Activated effector memory CD4-positive, alpha-beta T cell treated with Interleukin-2 at 50 U/mL for 16 hours (primary cell): ENCODE data around the gene PLCB4.

Source experiments
- DNase-seq: peaks from one replicate; pipeline ENCODE4 v3.0.0-alpha.2; 2020

PLCB4 gene

DNA sequence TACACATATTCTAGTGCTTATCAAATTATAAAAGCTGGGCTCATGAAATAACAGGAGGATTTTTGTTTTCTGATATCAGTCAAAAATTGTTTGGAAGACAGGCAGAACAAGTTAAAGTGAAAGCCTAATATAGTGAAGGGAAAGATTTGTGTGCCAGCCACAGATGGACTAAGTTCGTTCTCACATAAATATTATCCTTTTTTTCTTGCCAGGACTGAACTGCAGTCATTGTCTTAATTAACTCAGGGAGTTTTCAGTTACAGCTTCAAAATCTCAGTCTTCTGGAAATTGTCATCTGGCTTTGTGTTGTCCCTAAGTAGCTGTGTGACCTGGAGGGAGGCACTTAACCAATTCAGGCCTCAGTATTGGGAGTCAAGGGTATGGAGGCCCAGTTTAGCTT is 40.7 kb downstream of the PLCB4 start:
- DNase-seq: no peak

- DNase-seq: no peak
Observed at GRCh38 chr20:9110365-9110764, 41.5 kb downstream of the PLCB4 start.

DNA sequence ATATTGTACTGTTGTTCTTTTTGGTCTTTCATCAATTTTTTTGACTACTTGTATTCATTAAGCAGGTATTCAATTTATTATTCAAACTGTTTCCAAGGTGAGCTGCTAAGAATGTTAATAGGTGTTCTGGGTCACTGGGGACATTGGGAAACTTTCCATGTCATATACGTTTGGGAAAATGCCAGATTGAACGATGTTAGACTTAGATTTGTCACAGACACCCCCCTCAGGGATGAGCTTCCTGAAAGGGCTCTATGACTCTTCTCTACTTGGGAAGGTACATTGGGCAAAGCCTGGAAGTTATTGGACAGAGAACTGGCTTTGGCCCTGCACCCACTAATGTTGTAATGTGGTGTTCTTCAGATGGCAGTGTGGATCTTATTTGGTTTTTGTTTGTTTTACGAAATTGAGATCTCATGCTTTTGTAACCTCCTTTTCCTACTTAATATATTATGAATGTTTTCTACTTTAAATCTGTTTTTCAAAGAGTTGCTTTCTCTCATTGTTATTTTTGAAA is 42.1 kb downstream of the PLCB4 start:
- no peak for DNase-seq

DNA sequence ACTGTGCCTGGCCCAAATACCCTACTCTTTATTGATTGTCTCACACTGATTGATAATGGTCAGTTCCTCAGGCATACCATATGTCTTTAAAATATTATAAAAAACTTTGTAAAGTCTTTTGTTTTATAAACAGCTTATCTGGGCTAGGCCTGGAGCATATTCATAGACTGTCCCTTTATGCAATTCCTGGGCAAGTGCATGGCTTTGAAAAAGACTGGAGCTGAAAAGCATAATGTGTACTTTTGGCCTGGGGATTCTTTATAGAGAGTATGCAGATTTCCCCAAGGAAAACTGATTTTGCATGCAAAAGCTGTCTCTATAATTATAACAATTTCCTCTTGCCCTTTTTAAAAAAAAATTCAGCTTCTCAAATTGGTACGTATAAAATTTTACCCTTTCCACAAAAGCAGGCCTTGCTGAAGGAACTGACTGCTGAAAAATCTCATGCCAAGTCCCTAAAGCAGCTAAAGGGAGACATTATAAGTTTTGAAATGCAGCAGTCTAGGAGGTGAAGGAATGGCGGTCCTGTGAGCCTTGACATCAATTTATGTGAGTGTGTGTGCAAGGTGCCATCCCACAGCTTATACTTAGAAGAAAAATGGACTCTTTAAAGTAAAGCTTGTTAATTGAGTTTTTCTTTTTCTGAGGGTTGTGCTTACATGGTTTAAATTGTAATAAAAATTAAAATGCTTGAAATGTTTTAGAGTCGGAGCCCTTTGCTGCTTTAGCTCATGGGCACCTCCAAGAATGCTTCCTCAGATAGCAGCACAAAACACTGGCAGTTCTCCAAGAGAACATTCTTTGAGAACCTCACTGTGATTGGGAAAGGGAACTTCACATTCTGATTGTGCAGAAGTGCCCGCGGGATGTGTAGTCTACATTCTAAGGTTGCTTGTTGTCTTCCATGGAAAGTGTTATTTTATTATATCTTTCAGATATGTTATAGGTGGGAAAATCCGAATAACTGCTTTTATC is 43.9 kb downstream of the PLCB4 start:
- no peak for DNase-seq

- no peak for DNase-seq
Observed at GRCh38 chr20:9114709-9115108, 45.8 kb downstream of the PLCB4 start.

DNA sequence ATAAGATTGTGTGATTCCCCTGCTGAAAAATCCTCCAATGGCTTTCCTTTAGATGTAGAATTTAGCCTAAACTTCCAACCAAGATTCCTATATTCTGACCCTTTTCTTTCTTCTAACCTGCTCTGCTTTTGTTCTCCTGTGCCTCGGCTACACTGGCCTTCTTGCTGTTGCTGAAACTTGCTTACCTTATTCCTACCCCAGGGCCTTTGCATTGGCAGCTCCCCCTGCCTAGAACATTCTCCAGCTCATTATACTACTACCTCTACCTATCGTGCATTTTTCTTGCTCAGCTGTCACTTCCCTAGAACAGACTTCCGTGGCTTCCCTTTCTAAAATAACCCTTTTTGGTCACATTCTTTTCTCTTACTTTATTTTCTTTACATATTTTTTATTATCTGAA is 48.7 kb downstream of the PLCB4 start:
- DNase-seq: no peak

- DNase-seq: no peak
Observed at GRCh38 chr20:9119776-9120175, 50.9 kb downstream of the PLCB4 start.

DNA sequence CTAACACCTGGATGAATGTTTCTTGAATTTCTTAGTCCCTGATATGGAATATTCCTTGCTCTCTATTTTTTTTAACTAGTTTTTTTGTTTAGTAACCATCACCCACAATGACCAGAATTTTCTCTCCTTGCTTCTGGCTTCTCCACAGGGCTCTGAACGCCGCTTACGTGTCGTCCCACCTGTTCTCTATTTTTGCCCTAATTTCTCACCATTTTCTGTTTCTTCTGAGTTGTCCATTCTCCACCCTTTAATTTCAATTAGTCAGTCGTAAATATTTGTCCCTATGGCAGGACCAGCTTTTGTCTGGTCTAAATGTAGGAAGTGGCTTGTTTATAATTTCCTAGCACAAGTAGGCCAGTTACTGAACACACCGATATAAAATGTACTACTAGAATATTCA is 52.3 kb downstream of the PLCB4 start:
- DNase-seq: no peak

- no peak for DNase-seq
Observed at GRCh38 chr20:9122571-9122970, 53.7 kb downstream of the PLCB4 start.

- no peak for DNase-seq
Observed at GRCh38 chr20:9126527-9126926, 57.6 kb downstream of the PLCB4 start.

DNA sequence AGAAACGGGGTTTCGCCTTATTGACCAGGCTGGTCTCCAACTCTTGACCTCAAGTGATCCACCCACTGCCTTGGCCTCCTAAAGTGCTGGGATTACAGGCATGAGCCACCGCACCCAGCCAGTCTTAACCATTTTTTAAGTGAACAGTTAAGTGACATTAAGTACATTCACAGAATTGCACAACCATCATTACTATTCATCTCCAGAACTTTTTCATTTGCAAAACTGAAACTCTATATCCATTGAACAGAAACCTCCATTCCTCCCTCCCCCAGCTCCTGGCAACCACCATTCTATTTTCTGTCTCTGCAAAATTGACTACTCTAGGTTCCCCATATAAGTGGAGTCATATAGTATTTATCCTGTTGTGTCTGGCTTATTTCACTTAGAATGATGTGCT is 59.7 kb downstream of the PLCB4 start:
- DNase-seq: no peak

GRCh38 chr20:9129756-9130155 is 60.9 kb downstream of the PLCB4 start:
- no peak for DNase-seq

- DNase-seq: no peak
Observed at GRCh38 chr20:9130521-9130920, 61.6 kb downstream of the PLCB4 start.

DNA sequence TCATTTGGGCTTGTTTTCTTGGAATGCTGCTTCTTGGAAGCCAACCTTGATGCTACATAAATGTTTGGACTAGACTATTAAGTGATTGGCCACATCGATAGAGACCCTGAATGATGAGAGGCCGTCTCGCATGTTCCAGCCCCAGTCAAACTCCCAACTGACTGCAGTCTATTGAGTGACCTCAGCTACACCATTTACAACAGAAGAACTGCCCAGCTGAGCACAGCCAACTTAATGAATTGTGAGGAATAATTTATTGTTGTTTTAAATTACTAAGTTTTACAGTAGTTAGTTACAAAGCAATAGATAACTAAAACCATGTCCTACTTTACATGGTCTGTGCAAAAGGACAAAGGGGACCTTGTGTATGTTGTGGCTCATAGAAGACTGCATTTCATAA is 63.0 kb downstream of the PLCB4 start:
- DNase-seq: no peak

GRCh38 chr20:9134346-9134745 is 65.5 kb downstream of the PLCB4 start:
- no peak for DNase-seq

DNA sequence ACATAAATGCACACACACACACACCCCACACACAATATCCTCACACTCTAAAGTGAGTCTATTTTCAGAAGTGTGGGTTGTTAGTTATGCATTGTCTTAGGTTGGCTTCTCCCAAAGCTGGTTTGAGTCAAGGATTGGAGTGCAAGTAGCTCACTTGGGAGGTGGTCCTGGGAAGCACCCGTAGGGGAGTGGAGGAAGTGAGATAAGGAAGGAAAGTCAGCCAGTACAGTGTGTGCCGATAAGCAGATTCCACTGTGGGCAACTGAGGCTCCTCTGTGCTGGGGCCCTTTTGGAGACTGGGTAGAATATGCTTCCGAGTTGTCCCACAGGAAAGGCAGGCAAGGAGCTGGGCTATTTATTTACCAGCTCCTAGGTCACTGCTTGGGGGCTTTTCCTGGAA is 67.2 kb downstream of the PLCB4 start:
- no peak for DNase-seq

DNA sequence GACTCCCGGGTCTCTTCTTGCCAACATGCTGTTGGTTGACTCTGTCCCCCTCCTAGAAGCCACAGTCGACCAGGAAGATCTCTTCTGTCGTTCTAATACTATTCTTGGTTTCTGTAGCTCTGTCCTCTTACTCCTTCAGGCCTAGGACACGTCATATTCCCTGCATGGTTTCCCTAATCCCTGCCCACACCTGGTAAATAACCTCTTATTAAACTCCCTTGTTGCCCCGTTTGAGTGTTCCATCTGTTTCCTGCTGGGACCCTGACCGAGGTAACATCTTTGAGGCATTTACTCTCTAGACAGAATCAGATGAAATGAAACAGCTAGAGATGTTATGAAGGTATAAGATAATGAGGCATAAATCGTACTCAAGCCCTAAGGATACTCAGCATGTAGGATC is 68.1 kb downstream of the PLCB4 start:
- no peak for DNase-seq

- DNase-seq: no peak
Observed at GRCh38 chr20:9139106-9139833, 70.4 kb downstream of the PLCB4 start.

DNA sequence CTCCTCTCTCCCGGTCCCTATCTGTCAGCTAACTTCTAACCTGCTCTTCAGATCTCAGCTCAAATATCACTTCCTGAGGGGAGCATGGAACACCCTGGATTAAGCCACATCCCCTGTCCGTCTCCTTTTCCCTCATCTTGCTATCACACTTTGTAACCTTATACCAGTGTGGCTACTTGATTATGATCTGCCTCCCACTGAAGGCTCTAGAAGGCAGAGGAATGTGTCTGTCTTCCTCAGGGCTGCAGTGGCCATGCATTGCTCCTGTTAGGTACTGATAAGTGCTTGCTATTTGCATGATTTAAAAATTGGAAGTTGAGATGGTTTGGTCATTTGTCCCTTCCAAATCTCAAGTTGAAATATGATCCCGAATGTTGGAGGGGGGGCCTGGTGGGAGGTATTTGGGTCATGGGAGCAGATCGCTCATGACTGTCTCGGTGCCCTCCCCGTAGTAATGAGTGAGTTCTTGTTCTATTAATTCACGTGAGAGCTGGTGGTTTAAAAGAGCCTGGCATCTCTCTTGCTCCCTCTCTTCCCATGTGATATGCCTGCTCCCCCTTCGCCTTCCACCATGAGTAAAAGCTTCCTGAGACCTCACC is 71.4 kb downstream of the PLCB4 start:
- no peak for DNase-seq

DNA sequence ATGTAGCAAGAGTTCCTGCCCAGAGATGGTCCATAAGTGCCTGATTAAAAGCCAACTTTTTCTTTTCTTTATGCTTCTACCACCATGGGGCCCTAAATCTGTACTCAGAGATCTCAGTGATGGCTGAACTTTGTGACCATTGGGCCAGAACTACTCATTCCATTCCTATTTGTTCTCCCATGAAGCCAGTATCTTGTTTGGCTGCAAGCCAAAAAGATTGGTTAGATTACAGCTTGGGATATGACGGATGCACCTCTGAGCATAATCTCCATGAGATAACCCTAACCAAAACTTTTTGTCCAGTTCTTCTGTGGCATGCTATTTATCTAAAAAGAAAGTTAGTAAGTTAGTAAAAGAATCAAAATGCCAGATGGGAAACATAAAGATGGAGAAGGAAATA is 72.2 kb downstream of the PLCB4 start:
- DNase-seq: no peak

DNA sequence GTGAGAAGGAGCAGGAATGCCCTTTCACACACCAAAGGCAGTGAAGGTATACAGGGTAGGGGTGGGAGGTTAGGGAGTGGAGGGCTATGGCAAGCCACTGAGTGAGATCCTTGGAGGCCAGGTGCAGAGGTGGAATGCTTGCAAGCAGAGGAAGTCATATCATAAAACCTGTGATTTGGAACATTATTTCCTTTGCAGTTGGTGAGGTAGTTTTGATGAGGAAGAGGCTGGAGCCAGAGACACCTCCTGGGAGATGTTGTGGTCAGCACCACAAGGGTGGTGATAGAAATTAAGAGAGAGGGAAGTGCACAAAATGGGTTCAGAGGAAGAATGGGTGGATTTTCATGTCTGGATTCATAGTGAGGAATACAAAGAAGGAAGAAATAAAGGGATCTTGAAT is 73.0 kb downstream of the PLCB4 start:
- DNase-seq: no peak

- DNase-seq: no peak
Observed at GRCh38 chr20:9142809-9143208, 73.9 kb downstream of the PLCB4 start.

DNA sequence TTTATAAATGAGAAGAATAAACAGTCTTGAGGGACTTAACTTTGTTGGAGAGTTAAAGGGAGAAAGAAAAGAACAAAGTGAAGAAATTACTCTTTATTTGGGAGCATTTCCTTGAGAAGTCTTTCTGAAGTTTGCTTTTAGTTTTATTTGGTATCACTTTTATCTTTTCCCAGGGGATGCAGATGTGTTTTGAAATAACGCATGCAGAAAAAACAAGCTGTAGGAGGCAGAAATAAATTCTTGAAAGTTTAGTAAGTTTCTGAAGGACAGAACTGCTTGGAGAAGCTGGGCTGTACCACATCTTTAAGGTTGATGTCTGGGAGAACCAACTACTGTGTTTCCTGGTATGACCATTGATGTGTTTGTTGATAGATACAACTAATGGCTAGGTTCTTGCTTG is 75.0 kb downstream of the PLCB4 start:
- no peak for DNase-seq

DNA sequence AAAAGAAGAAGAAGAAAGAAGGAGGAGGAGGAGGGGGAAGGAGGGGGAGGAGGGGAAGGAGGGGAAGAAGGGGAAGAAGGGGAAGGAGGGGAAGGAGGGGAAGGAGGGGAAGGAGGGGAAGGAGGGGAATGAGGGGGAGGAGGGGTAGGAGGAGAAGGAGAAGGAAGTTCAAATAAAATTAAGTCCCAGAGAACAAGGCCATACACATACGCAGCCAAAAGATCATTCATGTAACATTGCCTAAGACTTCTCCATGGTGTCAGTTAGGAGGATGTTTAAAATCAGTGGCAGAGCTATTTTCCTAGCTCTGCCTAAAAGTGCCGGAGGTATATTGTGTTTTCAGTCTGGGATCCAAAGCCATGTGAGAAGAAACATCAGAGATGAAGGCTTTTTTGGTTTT is 75.8 kb downstream of the PLCB4 start:
- DNase-seq: no peak
